Calu3 (cell line): ENCODE results near the gene LAMA2. TPM values are rescaled to one million over a fixed set of nuclear protein-coding genes. Genes with fewer than 3 reads are reported as not detected.
"Not testable (repeated sequence)": the region's sequence is repeated elsewhere in the genome, so short reads cannot be mapped to it uniquely, and the experiment has no call there.

Source experiments
- BruUV-seq: library from RNA; stranded (reverse); fragments of 400-500 nt; replicated peaks from 2 replicates; lab custom pipeline; 2021; lab: Mats Ljungman, UMichigan
- CTCF ChIA-PET: fragments of 300-600 bp; sonication (Branson Sonifier 250); formaldehyde crosslinking; loops from one replicate; lab custom pipeline; 2022; ENCODE audit warnings: antibody characterized with exemption; lab: Charles Lee
- DNase-seq: peaks from one replicate; pipeline ENCODE4 v3.0.0; 2022
- H3K27ac Mint-ChIP-seq: one replicate; pipeline ENCODE4 v1.8.0; 2022; ENCODE audit warnings: mixed read lengths; ENCODE audit not compliant: unreplicated experiment
- H3K27me3 Mint-ChIP-seq: one replicate; pipeline ENCODE4 v1.8.0; 2022; ENCODE audit warnings: mixed read lengths; ENCODE audit not compliant: unreplicated experiment
- H3K36me3 Mint-ChIP-seq: one replicate; pipeline ENCODE4 v1.8.0; 2022; ENCODE audit warnings: mild to moderate bottlenecking, moderate library complexity, mixed read lengths; ENCODE audit not compliant: insufficient read depth, unreplicated experiment
- H3K4me1 Mint-ChIP-seq: one replicate; pipeline ENCODE4 v1.8.0; 2022; ENCODE audit warnings: mild to moderate bottlenecking, low read depth, mixed read lengths; ENCODE audit not compliant: unreplicated experiment
- H3K4me3 Mint-ChIP-seq: one replicate; pipeline ENCODE4 v1.8.0; 2022; ENCODE audit warnings: mild to moderate bottlenecking, low read depth, moderate library complexity, mixed read lengths; ENCODE audit not compliant: unreplicated experiment
- H3K9me3 Mint-ChIP-seq: one replicate; pipeline ENCODE4 v1.8.0; 2022; ENCODE audit warnings: low read depth, mixed read lengths; ENCODE audit not compliant: unreplicated experiment
- CTCF ChIP-seq: fragments of 200-600 bp; IDR thresholded peaks from one replicate; pipeline ENCODE4 v1.8.0; 2022; ENCODE audit warnings: antibody characterized with exemption; ENCODE audit not compliant: unreplicated experiment
- intact Hi-C: fragments of 100-400 bp; cut with micrococcal nuclease; formaldehyde crosslinking; loops from one replicate; pipeline ENCODE4 v1.10.0; 2022; ENCODE audit not compliant: unreplicated experiment
- total RNA-seq: library from RNA; stranded (reverse); gene quantifications from 2 replicates; pipeline ENCODE4 v1.2.3, GENCODE V29; 2022

LAMA2 gene
- total RNA-seq, 1 experiment from 2014 or later = 0.80 TPM

DNA sequence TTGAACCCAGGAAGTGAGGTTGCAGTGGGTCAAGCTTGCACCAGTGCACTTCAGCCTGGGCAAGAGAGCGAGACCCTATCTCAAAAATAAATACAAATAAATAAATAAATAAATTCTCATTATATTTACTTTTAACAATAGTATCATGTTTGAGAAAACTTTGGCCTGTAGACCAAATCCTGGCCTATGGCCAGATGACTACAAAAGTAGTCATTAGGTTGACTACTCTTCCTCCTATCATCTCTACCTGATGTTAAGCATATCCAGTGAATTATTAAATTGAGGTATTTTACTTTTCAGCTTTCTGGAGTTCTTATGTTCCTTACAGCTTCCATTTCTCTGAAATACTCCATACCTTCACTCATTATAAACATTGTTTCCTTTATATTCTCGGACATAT is 280.6 kb downstream of the LAMA2 start:
- no peaks in the 10 kb centered on the region for H3K9me3 Mint-ChIP-seq
- CTCF ChIA-PET = no interaction called here
- H3K36me3 Mint-ChIP-seq = no peaks in the 10 kb centered on the region
- no TSS peak for BruUV-seq
- no peak for TF ChIP-seq CTCF
- no peak overlapping the region for H3K27ac Mint-ChIP-seq
- no peaks in the 10 kb centered on the region for H3K4me1 Mint-ChIP-seq
- H3K4me3 Mint-ChIP-seq = no peak overlapping the region
- DNase-seq = no peak
- intact Hi-C loops = no loop called here
- no peaks in the 10 kb centered on the region for H3K27me3 Mint-ChIP-seq

DNA sequence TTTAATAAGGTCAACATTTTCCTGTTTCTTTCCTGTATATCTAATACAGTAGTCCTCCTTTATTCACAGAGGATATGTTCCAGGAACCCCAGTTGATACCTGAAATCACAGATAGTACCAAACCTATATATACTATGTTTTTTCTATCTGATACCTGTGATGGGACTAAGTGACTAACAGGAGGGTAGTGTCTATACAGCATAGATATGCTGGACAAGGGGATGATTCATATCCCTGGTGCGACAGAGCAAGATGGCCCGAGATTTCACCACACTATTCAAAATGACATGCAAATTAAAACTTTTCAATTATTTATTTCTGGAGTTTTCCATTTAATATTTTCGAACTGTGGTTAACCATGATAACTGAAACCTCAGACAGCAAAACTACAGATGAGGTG is 281.1 kb downstream of the LAMA2 start:
- Mint-ChIP-seq H3K4me3 (no peak overlapping the region), H3K27me3 (no peaks in the 10 kb centered on the region), H3K27ac (no peak overlapping the region), H3K36me3 (no peaks in the 10 kb centered on the region), H3K9me3 (no peaks in the 10 kb centered on the region), H3K4me1 (no peaks in the 10 kb centered on the region)
- no peak for TF ChIP-seq CTCF
- intact Hi-C loops = no loop called here
- no TSS peak for BruUV-seq
- CTCF ChIA-PET = no interaction called here
- DNase-seq = no peak

GRCh38 chr6:129172279-129172995 is 289.5 kb downstream of the LAMA2 start:
- H3K9me3 Mint-ChIP-seq, DNase-seq, intact Hi-C loops, H3K36me3 Mint-ChIP-seq, H3K4me3 Mint-ChIP-seq, H3K27me3 Mint-ChIP-seq, H3K4me1 Mint-ChIP-seq, H3K27ac Mint-ChIP-seq, BruUV-seq, CTCF ChIA-PET: not testable (repeated sequence)

DNA sequence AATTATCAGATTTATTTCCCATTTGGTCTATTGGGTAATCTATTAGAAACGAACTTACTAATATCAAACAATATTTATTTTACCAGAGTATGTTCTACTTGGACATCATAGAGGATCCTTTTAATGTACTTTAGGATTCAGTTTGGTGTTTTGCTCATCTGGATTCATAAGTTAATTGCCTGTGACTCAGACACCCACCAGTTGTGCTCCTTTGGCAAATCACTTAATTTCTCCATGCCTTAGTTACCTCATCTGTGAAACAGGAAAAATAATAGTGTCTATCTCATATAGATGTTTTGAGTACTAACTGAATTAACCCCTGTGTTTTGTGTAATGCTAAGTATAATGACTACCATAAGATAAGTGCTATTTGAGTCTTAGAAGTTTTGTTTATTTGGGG is 292.1 kb downstream of the LAMA2 start:
- no peak for TF ChIP-seq CTCF
- Mint-ChIP-seq H3K9me3 (no peaks in the 10 kb centered on the region), H3K4me3 (no peak overlapping the region), H3K36me3 (no peaks in the 10 kb centered on the region), H3K27me3 (no peaks in the 10 kb centered on the region), H3K4me1 (no peaks in the 10 kb centered on the region), H3K27ac (no peak overlapping the region)
- CTCF ChIA-PET = no interaction called here
- intact Hi-C loops = no loop called here
- BruUV-seq = no TSS peak
- DNase-seq = no peak

- CTCF ChIA-PET = no interaction called here
- Mint-ChIP-seq H3K36me3 (no peaks in the 10 kb centered on the region), H3K27ac (no peak overlapping the region), H3K9me3 (no peaks in the 10 kb centered on the region), H3K4me3 (no peak overlapping the region), H3K27me3 (no peaks in the 10 kb centered on the region), H3K4me1 (no peaks in the 10 kb centered on the region)
- DNase-seq = no peak
- no peak for TF ChIP-seq CTCF
- intact Hi-C loops = no loop called here
- BruUV-seq = no TSS peak
These were observed 294.9 kb downstream of the LAMA2 start for GRCh38 chr6:129177801-129178200.
